Lung (tissue), 12 donors: ENCODE results near the gene AMZ1. TPM values are rescaled to one million over a fixed set of nuclear protein-coding genes. Genes with fewer than 3 reads are reported as not detected.

Experiments
- ATAC-seq: fragments of 200-7000 bp; cut with Tn5 transposase; one replicate; pipeline ENCODE4 v1.9.1; 2020; ENCODE audit warnings: moderate number of reproducible peaks; ENCODE audit not compliant: insufficient read depth, low FRiP score
- DNase-seq, 3 donors: peaks; one replicate each; pipeline ENCODE4 v3.0.0-alpha.2; 2013 to 2017
- H3K27ac ChIP-seq, 2 donors: one replicate each; pipeline ENCODE4 v1.5.1; 2013; ENCODE audit warnings: mild to moderate bottlenecking in 2 of 2, moderate library complexity in 2 of 2, control low read depth in 1 of 2, inconsistent platforms in 1 of 2, low read depth in 1 of 2, low read length in 1 of 2
- H3K27me3 ChIP-seq, 3 donors: one replicate each; pipeline ENCODE4 v1.5.1; 2013; ENCODE audit warnings: low read length in 2 of 3; ENCODE audit not compliant: control insufficient read depth in 3 of 3, insufficient read depth in 3 of 3
- H3K36me3 ChIP-seq, 4 donors: one replicate each; pipeline ENCODE4 v1.5.1; 2013; ENCODE audit warnings: low read length in 4 of 4, mild to moderate bottlenecking in 1 of 4, moderate library complexity in 1 of 4; ENCODE audit not compliant: control insufficient read depth in 4 of 4, insufficient read depth in 4 of 4
- H3K4me1 ChIP-seq, 5 donors: one replicate each; pipeline ENCODE4 v1.5.1; 2013; ENCODE audit warnings: low read length in 5 of 5, mild to moderate bottlenecking in 2 of 5, moderate library complexity in 1 of 5; ENCODE audit not compliant: control insufficient read depth in 5 of 5, insufficient read depth in 5 of 5
- H3K4me3 ChIP-seq: one replicate; pipeline ENCODE4 v1.5.1; 2013; ENCODE audit warnings: mild to moderate bottlenecking, control low read depth, moderate library complexity
- H3K9ac ChIP-seq, 2 donors: one replicate each; pipeline ENCODE4 v1.5.1; 2013; ENCODE audit warnings: low read length in 2 of 2, control low read depth in 1 of 2; ENCODE audit not compliant: insufficient read depth in 1 of 2
- H3K9me3 ChIP-seq, 4 donors: one replicate each; pipeline ENCODE4 v1.5.1; 2013; ENCODE audit warnings: low read length in 3 of 4, mild to moderate bottlenecking in 1 of 4, moderate library complexity in 1 of 4; ENCODE audit not compliant: control insufficient read depth in 4 of 4, insufficient read depth in 3 of 4
- WGBS, 2 donors: extraction: QIAGEN DNeasy Blood & Tissue Kit; methylation state at CpG; one replicate each; pipeline ENCODE4 v1.1.7; 2013; 5-methylcytosine and 5-hydroxymethylcytosine counted together
- polyA plus RNA-seq, 2 donors: library from polyadenylated mRNA; stranded (reverse); fragments of 200-250 nt; gene quantifications; one replicate each; pipeline ENCODE4 v1.2.1, GENCODE V29; 2013
- total RNA-seq, 2 donors: library from RNA; depleted of rRNA in 1 of 2; stranded (reverse); fragments of >200 nt in 1 of 2; gene quantifications; one replicate each; pipeline ENCODE4 v1.2.1, GENCODE V29; 2014 to 2021
- TF ChIP-seq, protein P1 (sequence below): IDR thresholded peaks from 2 replicates; pipeline ENCODE4 v1.5.1; 2012; ENCODE audit warnings: mild to moderate bottlenecking; ENCODE audit errors: control extremely low read depth, extremely low read depth
- donor health status: control.
- donor health status: control.
- donor health status: Bipolar disorder and iron deficiency.
- donor health status: healthy.
- donor health status: DM: yes; HTN: yes; CAD: no.

The AMZ1 gene
- total and polyA plus RNA-seq, 4 donors: 0.13 to 8.3 (median 0.52) TPM

DNA sequence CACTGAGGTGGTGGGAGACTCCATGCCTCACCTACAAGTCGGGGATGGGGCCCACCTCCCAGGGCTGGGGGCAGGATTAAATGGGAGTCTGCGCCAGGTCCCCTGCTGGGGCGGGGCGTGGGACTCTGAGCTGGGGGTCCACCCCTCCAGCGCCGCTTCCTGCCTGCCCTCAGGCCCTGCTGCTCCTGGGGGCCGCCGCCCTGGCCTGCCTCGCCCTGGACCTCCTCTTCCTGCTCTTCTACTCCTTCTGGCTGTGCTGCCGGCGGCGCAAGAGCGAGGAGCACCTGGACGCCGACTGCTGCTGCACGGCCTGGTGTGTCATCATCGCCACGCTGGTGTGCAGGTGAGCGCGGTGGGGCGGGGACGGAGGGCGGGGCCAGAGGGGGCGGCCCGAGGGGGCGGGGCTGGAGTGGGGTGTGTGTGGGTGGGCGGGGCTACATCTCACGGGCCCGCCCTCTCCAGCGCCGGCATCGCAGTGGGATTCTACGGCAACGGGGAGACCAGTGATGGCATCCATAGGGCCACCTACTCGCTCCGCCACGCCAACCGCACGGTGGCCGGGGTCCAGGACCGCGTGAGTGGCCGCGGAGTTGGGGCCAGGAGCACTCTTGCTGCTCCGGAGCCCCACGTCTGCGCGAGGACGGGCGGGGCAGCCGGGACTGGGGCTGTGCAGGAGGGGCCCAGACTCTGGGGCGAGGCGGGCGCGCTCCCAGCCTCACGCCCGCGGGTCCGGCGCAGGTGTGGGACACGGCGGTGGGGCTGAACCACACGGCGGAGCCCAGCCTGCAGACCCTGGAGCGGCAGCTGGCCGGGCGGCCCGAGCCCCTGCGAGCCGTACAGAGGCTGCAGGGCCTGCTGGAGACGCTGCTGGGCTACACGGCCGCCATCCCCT lies 41.1 kb upstream of the AMZ1 start:
- Histone ChIP-seq H3K9ac (no peak overlapping the region), H3K4me1 (peaks cover 0 to 23% (median 10%) of the 10 kb centered on the region in 5 donors), H3K27ac (no peak overlapping the region), H3K4me3 (no peak overlapping the region), H3K9me3 (no peaks in the 10 kb centered on the region), H3K27me3 (no peaks in the 10 kb centered on the region), H3K36me3 (peaks cover 0 to 27% (median 16%) of the 10 kb centered on the region in 4 donors)
- DNase-seq (no peak), ATAC-seq (no peak)
- WGBS, 2 donors: 88 to 91% methylated on average over 73 of the region's 73 CpGs
- TF ChIP-seq, protein P1, sequence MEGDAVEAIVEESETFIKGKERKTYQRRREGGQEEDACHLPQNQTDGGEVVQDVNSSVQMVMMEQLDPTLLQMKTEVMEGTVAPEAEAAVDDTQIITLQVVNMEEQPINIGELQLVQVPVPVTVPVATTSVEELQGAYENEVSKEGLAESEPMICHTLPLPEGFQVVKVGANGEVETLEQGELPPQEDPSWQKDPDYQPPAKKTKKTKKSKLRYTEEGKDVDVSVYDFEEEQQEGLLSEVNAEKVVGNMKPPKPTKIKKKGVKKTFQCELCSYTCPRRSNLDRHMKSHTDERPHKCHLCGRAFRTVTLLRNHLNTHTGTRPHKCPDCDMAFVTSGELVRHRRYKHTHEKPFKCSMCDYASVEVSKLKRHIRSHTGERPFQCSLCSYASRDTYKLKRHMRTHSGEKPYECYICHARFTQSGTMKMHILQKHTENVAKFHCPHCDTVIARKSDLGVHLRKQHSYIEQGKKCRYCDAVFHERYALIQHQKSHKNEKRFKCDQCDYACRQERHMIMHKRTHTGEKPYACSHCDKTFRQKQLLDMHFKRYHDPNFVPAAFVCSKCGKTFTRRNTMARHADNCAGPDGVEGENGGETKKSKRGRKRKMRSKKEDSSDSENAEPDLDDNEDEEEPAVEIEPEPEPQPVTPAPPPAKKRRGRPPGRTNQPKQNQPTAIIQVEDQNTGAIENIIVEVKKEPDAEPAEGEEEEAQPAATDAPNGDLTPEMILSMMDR: no peak

GRCh38 chr7:2647594-2648172 lies 40.3 kb upstream of the AMZ1 start:
- Histone ChIP-seq H3K27me3 (no peaks in the 10 kb centered on the region), H3K27ac (no peak overlapping the region), H3K9me3 (no peaks in the 10 kb centered on the region), H3K4me1 (peaks cover 0 to 23% (median 10%) of the 10 kb centered on the region in 5 donors), H3K9ac (no peak overlapping the region), H3K4me3 (no peak overlapping the region), H3K36me3 (peaks cover 0 to 34% (median 21%) of the 10 kb centered on the region in 4 donors)
- WGBS, 2 donors: 91 to 92% methylated on average over 14 to 15 of the region's 15 CpGs
- ATAC-seq (no peak), DNase-seq (no peak)
- TF ChIP-seq, protein P1: no peak

DNA sequence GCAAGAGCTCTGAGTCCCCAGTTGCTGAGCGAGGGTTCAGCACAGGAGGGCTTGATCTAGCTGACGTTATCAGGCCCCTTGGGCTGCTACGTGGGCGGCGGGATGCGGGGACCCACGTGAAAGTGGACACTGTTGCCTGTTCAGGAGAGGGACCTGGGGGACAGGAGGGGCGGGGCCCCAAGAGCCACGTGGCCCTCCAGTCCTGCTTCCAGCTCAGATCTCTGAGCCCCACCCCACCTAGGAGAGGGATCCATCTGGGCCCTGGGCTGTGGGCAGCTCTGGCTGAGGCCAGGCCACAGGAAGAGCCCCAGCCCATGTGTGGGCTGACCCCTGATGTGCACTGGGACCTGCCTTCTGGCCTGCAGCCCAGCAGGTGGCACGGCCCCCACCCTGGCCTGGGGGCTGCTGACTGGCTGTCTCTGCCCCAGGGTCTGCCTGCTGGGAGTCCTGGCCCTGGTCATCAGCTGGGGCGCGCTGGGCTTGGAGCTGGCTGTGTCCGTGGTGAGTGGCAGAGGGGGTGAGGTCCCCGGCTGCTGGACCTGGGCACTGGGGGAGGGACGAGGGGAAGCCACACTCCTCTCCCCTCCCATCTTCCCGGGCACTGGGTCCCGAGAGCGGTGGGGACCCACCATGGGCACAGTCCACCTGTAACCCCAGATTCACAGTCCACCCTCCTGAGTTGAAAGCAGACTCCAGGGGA lies 38.7 kb upstream of the AMZ1 start:
- Histone ChIP-seq H3K4me3 (no peak overlapping the region), H3K27ac (no peak overlapping the region), H3K27me3 (no peaks in the 10 kb centered on the region), H3K9ac (no peak overlapping the region), H3K36me3 (peaks cover 0 to 34% (median 23%) of the 10 kb centered on the region in 4 donors), H3K4me1 (peaks cover 0 to 14% (median 8%) of the 10 kb centered on the region in 5 donors), H3K9me3 (no peaks in the 10 kb centered on the region)
- no peak for DNase-seq
- TF ChIP-seq, protein P1: no peak
- 88 to 91% methylated on average over 16 to 18 of the region's 18 CpGs for WGBS, 2 donors
- ATAC-seq: no peak
